AG04449 (cell line): ENCODE data around the gene FOXN1.

Experiments
- CTCF ChIA-PET: fragments of 350-600 bp; formaldehyde crosslinking; extraction: SDS; loops from one replicate; lab custom pipeline; 2021; ENCODE audit warnings: antibody characterized with exemption; lab: Yijun Ruan, JAX
- POLR2A ChIA-PET: fragments of 400-600, 350-600 bp; formaldehyde crosslinking; extraction: SDS; loops from one replicate; lab custom pipeline; 2020; ENCODE audit warnings: antibody characterized with exemption, inconsistent platforms; lab: Yijun Ruan, JAX
- DNase-seq: peaks from one replicate; pipeline ENCODE4 v3.0.0-alpha.2; 2010; ENCODE audit warnings: low read depth, low spot score
- H3K4me3 ChIP-seq: 2 replicates; pipeline ENCODE4 v1.5.1; 2011; ENCODE audit warnings: low read depth, mild to moderate bottlenecking, control low read depth, low read length
- CTCF ChIP-seq: IDR thresholded peaks from one replicate; pipeline ENCODE4 v1.5.1; 2011; ENCODE audit warnings: mild to moderate bottlenecking, moderate library complexity, low read length, control low read depth, inconsistent platforms; ENCODE audit not compliant: insufficient read depth; ENCODE audit errors: missing control alignments

The FOXN1 gene

GRCh38 chr17:28528327-28529012 lies 22.3 kb downstream of the FOXN1 start:
- TF ChIP-seq CTCF = no peak
- H3K4me3 ChIP-seq = no peak overlapping the region
- POLR2A ChIA-PET = no interaction called here
- CTCF ChIA-PET = interaction anchor here (0.8 to 6.2 kb wide), 6 partner anchors 9 to 33 kb away, joined by 3 to 56 read pairs (median 12); no protein-coding TSS in a partner anchor
- DNase-seq = no peak

GRCh38 chr17:28529013-28529400 lies 22.9 kb downstream of the FOXN1 start:
- no peak for DNase-seq
- ChIA-PET POLR2A (no interaction called here), CTCF (interaction anchor here (0.8 to 6.2 kb wide), 5 partner anchors 8 to 33 kb away, joined by 3 to 56 read pairs (median 19); no protein-coding TSS in a partner anchor)
- H3K4me3 ChIP-seq = no peak overlapping the region
- no peak for TF ChIP-seq CTCF

- CTCF ChIA-PET = interaction anchor here (1.5 to 6.2 kb wide), 3 partner anchors 10 to 33 kb away, joined by 3 to 56 read pairs (median 33); no protein-coding TSS in a partner anchor
- POLR2A ChIA-PET = no interaction called here
These were observed 24.1 kb downstream of the FOXN1 start for GRCh38 chr17:28530250-28530649.

GRCh38 chr17:28530926-28531325 lies 24.8 kb downstream of the FOXN1 start:
- no peak for TF ChIP-seq CTCF

More at GRCh38 chr17:28530250-28530649, 24.1 kb downstream of the FOXN1 start:
- no peak for DNase-seq
- no peak overlapping the region for H3K4me3 ChIP-seq
- no peak for TF ChIP-seq CTCF

GRCh38 chr17:28532050-28532960 lies 26.2 kb downstream of the FOXN1 start:
- DNase-seq = no peak
- H3K4me3 ChIP-seq = no peak overlapping the region
- CTCF ChIA-PET = interaction anchor here (0.9 to 8.8 kb wide), 7 partner anchors 8 to 38 kb away, joined by 3 to 258 read pairs (median 5); no protein-coding TSS in a partner anchor
- no peak for TF ChIP-seq CTCF
- POLR2A ChIA-PET = interaction anchor here (0.6 kb wide), 1 partner anchor 39 kb away, joined by 3 read pairs; the partner anchor contains the start of gene PIGS

More at GRCh38 chr17:28530926-28531325, 24.8 kb downstream of the FOXN1 start:
- H3K4me3 ChIP-seq = no peak overlapping the region
- no peak for DNase-seq
- ChIA-PET CTCF (interaction anchor here (1.5 to 6.2 kb wide), 3 partner anchors 9 to 37 kb away, joined by 3 to 56 read pairs (median 5); no protein-coding TSS in a partner anchor), POLR2A (no interaction called here)
